Osteoblast (primary cell): ENCODE measurements around the gene GNAQ. TPM values are rescaled to one million over a fixed set of nuclear protein-coding genes. Genes with fewer than 3 reads are reported as not detected.

Experiments
- DNase-seq: peaks from one replicate; pipeline ENCODE4 v3.0.0; 2011; ENCODE audit warnings: low spot score, mixed read lengths; ENCODE audit not compliant: insufficient read length; ENCODE audit errors: missing footprints
- H2AFZ ChIP-seq: 2 replicates; pipeline ENCODE4 v1.6.0; 2011; ENCODE audit warnings: mild to moderate bottlenecking, low read length
- H3K27ac ChIP-seq: 2 replicates; pipeline ENCODE4 v1.5.1; 2011; ENCODE audit warnings: mild to moderate bottlenecking, low read depth, low read length, moderate library complexity
- H3K27me3 ChIP-seq: 2 replicates; pipeline ENCODE4 v1.6.0; 2012; ENCODE audit warnings: mild to moderate bottlenecking, control low read depth, inconsistent platforms, low read length, moderate library complexity; ENCODE audit not compliant: insufficient read depth
- H3K36me3 ChIP-seq: 2 replicates; pipeline ENCODE4 v1.5.1; 2011; ENCODE audit warnings: mild to moderate bottlenecking, low read length, control low read depth, moderate library complexity; ENCODE audit not compliant: insufficient read depth
- H3K4me1 ChIP-seq: 2 replicates; pipeline ENCODE4 v1.5.1; 2011; ENCODE audit warnings: mild to moderate bottlenecking, low read length, control low read depth, moderate library complexity; ENCODE audit not compliant: insufficient read depth
- H3K4me2 ChIP-seq: 2 replicates; pipeline ENCODE4 v1.6.0; 2011; ENCODE audit warnings: mild to moderate bottlenecking, low read length; ENCODE audit not compliant: insufficient read depth
- H3K4me3 ChIP-seq: fragments of 200-600 bp; sonication (generic); 3 replicates; pipeline ENCODE4 v1.5.1; 2012; ENCODE audit warnings: mild to moderate bottlenecking, low read length, inconsistent platforms; ENCODE audit not compliant: insufficient read depth
- H3K79me2 ChIP-seq: 2 replicates; pipeline ENCODE4 v1.6.0; 2012; ENCODE audit warnings: mild to moderate bottlenecking, low read length, control low read depth, inconsistent platforms; ENCODE audit not compliant: insufficient read depth
- H3K9me3 ChIP-seq: 2 replicates; pipeline ENCODE4 v1.5.1; 2011; ENCODE audit warnings: low read depth, low read length, control low read depth
- H4K20me1 ChIP-seq: 2 replicates; pipeline ENCODE4 v1.6.0; 2012; ENCODE audit warnings: mild to moderate bottlenecking, low read length, control low read depth; ENCODE audit not compliant: insufficient read depth
- CTCF ChIP-seq: IDR thresholded peaks from 2 replicates; pipeline ENCODE4 v1.5.1; 2011; ENCODE audit warnings: mild to moderate bottlenecking, low read depth, low read length, moderate library complexity; ENCODE audit errors: extremely low read depth
- total RNA-seq: library from RNA; depleted of rRNA; stranded (reverse); fragments of >200 nt; gene quantifications from 2 replicates; pipeline ENCODE4 v1.2.3, GENCODE V29; 2012

GNAQ gene
- total RNA-seq, 1 donor = 64.8 TPM

GRCh38 chr9:77803423-77803822 lies 228.2 kb downstream of the GNAQ start:
- Histone ChIP-seq H3K79me2 (peaks cover 40% of the 10 kb centered on the region), H4K20me1 (no peaks in the 10 kb centered on the region), H3K27ac (no peak overlapping the region), H3K4me1 (peaks cover 16% of the 10 kb centered on the region), H3K4me2 (no peak overlapping the region), H3K27me3 (no peaks in the 10 kb centered on the region), H3K9me3 (no peaks in the 10 kb centered on the region), H2AFZ (no peak overlapping the region), H3K36me3 (no peaks in the 10 kb centered on the region), H3K4me3 (no peak overlapping the region)
- no peak for DNase-seq
- TF ChIP-seq CTCF = no peak

- no peaks in the 10 kb centered on the region for H3K27me3 ChIP-seq
- no peak overlapping the region for H3K27ac ChIP-seq
- no peak overlapping the region for H3K4me3 ChIP-seq
- H3K36me3 ChIP-seq = no peaks in the 10 kb centered on the region
- no peaks in the 10 kb centered on the region for H3K9me3 ChIP-seq
- DNase-seq = peak; percentile 34
- TF ChIP-seq CTCF = no peak
- H3K4me2 ChIP-seq = no peak overlapping the region
- H3K4me1 ChIP-seq = peaks cover 11% of the 10 kb centered on the region
- H2AFZ ChIP-seq = no peak overlapping the region
- no peaks in the 10 kb centered on the region for H4K20me1 ChIP-seq
- peaks cover 40% of the 10 kb centered on the region for H3K79me2 ChIP-seq
These were observed 228.9 kb downstream of the GNAQ start for GRCh38 chr9:77802515-77803293.

- Histone ChIP-seq H3K4me1 (peaks cover 4% of the 10 kb centered on the region), H3K79me2 (peaks cover 40% of the 10 kb centered on the region), H3K9me3 (no peaks in the 10 kb centered on the region), H3K27me3 (no peaks in the 10 kb centered on the region), H3K27ac (no peak overlapping the region), H2AFZ (no peak overlapping the region), H3K36me3 (peaks cover 4% of the 10 kb centered on the region), H3K4me3 (no peak overlapping the region), H4K20me1 (no peaks in the 10 kb centered on the region), H3K4me2 (no peak overlapping the region)
- DNase-seq = no peak
- TF ChIP-seq CTCF = no peak
These were observed 229.5 kb downstream of the GNAQ start for GRCh38 chr9:77802064-77802463.

- no peaks in the 10 kb centered on the region for H4K20me1 ChIP-seq
- H3K27me3 ChIP-seq = no peaks in the 10 kb centered on the region
- H3K4me2 ChIP-seq = no peak overlapping the region
- no peak for DNase-seq
- no peak overlapping the region for H3K4me3 ChIP-seq
- peaks cover 4% of the 10 kb centered on the region for H3K36me3 ChIP-seq
- no peak overlapping the region for H3K27ac ChIP-seq
- H3K4me1 ChIP-seq = no peaks in the 10 kb centered on the region
- H2AFZ ChIP-seq = no peak overlapping the region
- TF ChIP-seq CTCF = no peak
- H3K9me3 ChIP-seq = no peaks in the 10 kb centered on the region
- peaks cover 36% of the 10 kb centered on the region for H3K79me2 ChIP-seq
These were observed 230.6 kb downstream of the GNAQ start for GRCh38 chr9:77800924-77801551.
